Keratinocyte (primary cell): ENCODE measurements around the gene ZFYVE21. TPM values are rescaled to one million over a fixed set of nuclear protein-coding genes. Genes with fewer than 3 reads are reported as not detected.

Source experiments
- DNase-seq: peaks from one replicate; pipeline ENCODE4 v3.0.0-alpha.2; 2011; ENCODE audit warnings: low read depth, missing footprints, low spot score
- FAIRE-seq: peaks from 2 replicates; lab custom pipeline; 2011; peaks lifted over from hg19 to GRCh38; lab: Jason Lieb, UNC
- H2AFZ ChIP-seq: 2 replicates; pipeline ENCODE4 v1.6.0; 2012; ENCODE audit warnings: low read length, control low read depth, inconsistent platforms; ENCODE audit not compliant: control insufficient read depth
- H3K27ac ChIP-seq: 2 replicates; pipeline ENCODE4 v1.5.1; 2011; ENCODE audit warnings: low read length; ENCODE audit not compliant: control insufficient read depth, insufficient read depth
- H3K27me3 ChIP-seq: 3 replicates; pipeline ENCODE4 v1.6.0; 2011; ENCODE audit warnings: low read length; ENCODE audit not compliant: control insufficient read depth, insufficient read depth; ENCODE audit errors: extremely low read depth
- H3K36me3 ChIP-seq, 2 experiments: 2 replicates in 1 of 2; 3 replicates in 1 of 2; pipeline ENCODE4 v1.5.1; 2011; ENCODE audit warnings: low read length in 2 of 2, mild to moderate bottlenecking in 1 of 2; ENCODE audit not compliant: control insufficient read depth in 2 of 2, insufficient read depth in 2 of 2; ENCODE audit errors: extremely low read depth in 1 of 2
- H3K4me1 ChIP-seq: 3 replicates; pipeline ENCODE4 v1.5.1; 2011; ENCODE audit warnings: low read length; ENCODE audit not compliant: control insufficient read depth, insufficient read depth; ENCODE audit errors: extremely low read depth
- H3K4me2 ChIP-seq: 3 replicates; pipeline ENCODE4 v1.6.0; 2011; ENCODE audit warnings: low read depth, low read length; ENCODE audit not compliant: control insufficient read depth, insufficient read depth; ENCODE audit errors: extremely low read depth
- H3K4me3 ChIP-seq, 3 experiments: fragments of 200-600 bp in 1 of 3; sonication (generic) in 1 of 3; 2 replicates in 2 of 3; 3 replicates in 1 of 3; pipeline ENCODE4 v1.5.1; 2011 to 2016; ENCODE audit warnings: low read length in 3 of 3, mild to moderate bottlenecking in 3 of 3, control low read depth in 2 of 3, inconsistent platforms in 1 of 3, low read depth in 1 of 3, mixed read lengths in 1 of 3, mixed run types in 1 of 3, moderate library complexity in 1 of 3; ENCODE audit not compliant: control insufficient read depth in 2 of 3, insufficient read depth in 2 of 3; ENCODE audit errors: extremely low read depth in 1 of 3
- H3K79me2 ChIP-seq: 2 replicates; pipeline ENCODE4 v1.6.0; 2012; ENCODE audit warnings: low read length; ENCODE audit not compliant: control insufficient read depth, insufficient read depth
- H3K9ac ChIP-seq: 3 replicates; pipeline ENCODE4 v1.6.0; 2011; ENCODE audit warnings: low read length; ENCODE audit not compliant: control insufficient read depth, insufficient read depth; ENCODE audit errors: extremely low read depth
- H3K9me1 ChIP-seq: 3 replicates; pipeline ENCODE4 v1.6.0; 2011; ENCODE audit warnings: low read length; ENCODE audit not compliant: control insufficient read depth, insufficient read depth; ENCODE audit errors: extremely low read depth
- H3K9me3 ChIP-seq: 2 replicates; pipeline ENCODE4 v1.5.1; 2012; ENCODE audit warnings: low read depth, low read length; ENCODE audit not compliant: control insufficient read depth
- H4K20me1 ChIP-seq: 3 replicates; pipeline ENCODE4 v1.6.0; 2011; ENCODE audit warnings: low read length; ENCODE audit not compliant: control insufficient read depth, insufficient read depth; ENCODE audit errors: extremely low read depth
- CTCF ChIP-seq, 3 experiments: IDR thresholded peaks in 1 of 3; conservative IDR thresholded peaks in 1 of 3; optimal IDR thresholded peaks in 1 of 3; 2 replicates in 2 of 3; 3 replicates in 1 of 3; pipeline versions ENCODE3 to v1.5.1; 2011; ENCODE audit warnings: low read length in 3 of 3, mild to moderate bottlenecking in 3 of 3, moderate library complexity in 2 of 3, control low read depth in 1 of 3, inconsistent platforms in 1 of 3; ENCODE audit not compliant: insufficient read depth in 2 of 3; ENCODE audit errors: extremely low read depth in 1 of 3
- EZH2 ChIP-seq: IDR thresholded peaks from one replicate; pipeline ENCODE4 v1.6.1; 2012; ENCODE audit warnings: inconsistent platforms, mild to moderate bottlenecking, low read length, moderate library complexity
- dilution Hi-C: fragments of 300-500 bp; cut with MboI; formaldehyde crosslinking; loops from one replicate; pipeline ENCODE4 v1.7.0; 2020; ENCODE audit warnings: low sequenced_read_pairs; ENCODE audit not compliant: extremely low pct_ligation_motif_present
- polyA plus RNA-seq, 5 experiments: library from polyadenylated mRNA; depleted of rRNA in 3 of 5; stranded (reverse) in 3 of 5; stranded (forward) in 1 of 5; unstranded in 1 of 5; fragments of >200 nt; gene quantifications; 1 replicate in 1 of 5; 2 replicates in 3 of 5; 3 replicates in 1 of 5; pipeline versions ENCODE4 v1.2.1 to v1.2.3, GENCODE V29; 2011 to 2012; ENCODE audit warnings: missing spikeins in 2 of 5, low read depth in 1 of 5, low replicate concordance in 1 of 5

Gene ZFYVE21
- polyA plus RNA-seq, 1 donor (not counting 4 experiments of a cell fraction or from before 2014, with no cell fraction given): 116 TPM

- Histone ChIP-seq H3K9me1 (no peaks in the 10 kb centered on the region), H2AFZ (no peak overlapping the region), H3K79me2 (peaks cover 13% of the 10 kb centered on the region), H3K27ac (no peak overlapping the region), H3K9ac (no peak overlapping the region), H4K20me1 (peaks cover 24% of the 10 kb centered on the region), H3K9me3 (no peaks in the 10 kb centered on the region), H3K36me3 (peaks cover 41 to 42% of the 10 kb centered on the region in 2 experiments), H3K4me2 (no peak overlapping the region), H3K4me1 (peaks cover 26% of the 10 kb centered on the region), H3K27me3 (no peaks in the 10 kb centered on the region), H3K4me3 (no peak overlapping the region)
- dilution Hi-C loops: no loop called here
- no peak for FAIRE-seq
- TF ChIP-seq EZH2: no peak
- no peak for TF ChIP-seq CTCF (optimal IDR thresholded peaks at IDR 0.05 in 1 of 3, IDR thresholded peaks at IDR 0.05 in 1 of 3, conservative IDR thresholded peaks at IDR 0.05 in 1 of 3; ENCODE audit: extremely low read depth in 1 of 3, insufficient read depth in 2 of 3, low read length in 3 of 3)
- no peak for DNase-seq
Observed at GRCh38 chr14:103697603-103698379, 17.8 kb upstream of the ZFYVE21 start.

- Histone ChIP-seq H3K4me1 (peaks cover 18% of the 10 kb centered on the region), H3K9me3 (no peaks in the 10 kb centered on the region), H3K36me3 (peaks cover 37 to 43% of the 10 kb centered on the region in 2 experiments), H3K9me1 (no peaks in the 10 kb centered on the region), H3K4me3 (no peak overlapping the region), H2AFZ (no peak overlapping the region), H3K4me2 (no peak overlapping the region), H3K27me3 (no peaks in the 10 kb centered on the region), H3K9ac (peak overlapping the region; percentile 22), H3K27ac (peak overlapping the region; percentile 26), H3K79me2 (peaks cover 13% of the 10 kb centered on the region), H4K20me1 (peaks cover 15% of the 10 kb centered on the region)
- FAIRE-seq (peak; percentile 49), DNase-seq (no peak)
- dilution Hi-C loops: no loop called here
- TF ChIP-seq CTCF (optimal IDR thresholded peaks at IDR 0.05 in 1 of 3, IDR thresholded peaks at IDR 0.05 in 1 of 3, conservative IDR thresholded peaks at IDR 0.05 in 1 of 3; ENCODE audit: extremely low read depth in 1 of 3, insufficient read depth in 2 of 3, low read length in 3 of 3) (no peak), EZH2 (no peak)
Observed at GRCh38 chr14:103698380-103699260, 17.0 kb upstream of the ZFYVE21 start.
